HL-60 (cell line): Measurements from ENCODE around the gene SLCO1A2.

Source experiments
- DNase-seq, 2 experiments: peaks; one replicate each; pipeline ENCODE4 v3.0.0-alpha.2; 2010 to 2020; ENCODE audit warnings: low read depth in 1 of 2, low spot score in 1 of 2
- H3K27ac ChIP-seq: fragments of 250-450 bp; sonication (Bioruptor Pico); replicated peaks from 2 replicates; pipeline ENCODE4 v1.5.1; 2020; ENCODE audit warnings: mild to moderate bottlenecking, moderate library complexity
- H3K27me3 ChIP-seq: fragments of 250-450 bp; sonication (Bioruptor Pico); 2 replicates; pipeline ENCODE4 v1.5.1; 2021; ENCODE audit warnings: mild to moderate bottlenecking, moderate library complexity; ENCODE audit not compliant: insufficient read depth, poor library complexity, severe bottlenecking
- H3K4me3 ChIP-seq: replicated peaks from 2 replicates; pipeline ENCODE4 v1.5.1; 2011; ENCODE audit warnings: mild to moderate bottlenecking, control low read depth, low read length; ENCODE audit not compliant: insufficient read depth
- GABPA ChIP-seq: IDR thresholded peaks from 2 replicates; pipeline ENCODE4 v1.6.1; 2012; ENCODE audit warnings: low read depth
- POLR2AphosphoS5 ChIP-seq: IDR thresholded peaks from 2 replicates; pipeline ENCODE4 v1.6.1; 2012; ENCODE audit warnings: low read depth
- SPI1 ChIP-seq: IDR thresholded peaks from 2 replicates; pipeline ENCODE4 v1.6.1; 2012; ENCODE audit warnings: low read depth, mild to moderate bottlenecking, borderline replicate concordance
- TF ChIP-seq, protein P1 (sequence below): IDR thresholded peaks from 2 replicates; pipeline ENCODE4 v1.6.1; 2012; ENCODE audit warnings: low read depth; ENCODE audit not compliant: insufficient replicate concordance
- TF ChIP-seq, protein P2 (sequence below): IDR thresholded peaks from one replicate; pipeline ENCODE4 v1.5.1; 2011; ENCODE audit warnings: low read length, control low read depth, inconsistent platforms; ENCODE audit not compliant: insufficient read depth

SLCO1A2 gene

DNA sequence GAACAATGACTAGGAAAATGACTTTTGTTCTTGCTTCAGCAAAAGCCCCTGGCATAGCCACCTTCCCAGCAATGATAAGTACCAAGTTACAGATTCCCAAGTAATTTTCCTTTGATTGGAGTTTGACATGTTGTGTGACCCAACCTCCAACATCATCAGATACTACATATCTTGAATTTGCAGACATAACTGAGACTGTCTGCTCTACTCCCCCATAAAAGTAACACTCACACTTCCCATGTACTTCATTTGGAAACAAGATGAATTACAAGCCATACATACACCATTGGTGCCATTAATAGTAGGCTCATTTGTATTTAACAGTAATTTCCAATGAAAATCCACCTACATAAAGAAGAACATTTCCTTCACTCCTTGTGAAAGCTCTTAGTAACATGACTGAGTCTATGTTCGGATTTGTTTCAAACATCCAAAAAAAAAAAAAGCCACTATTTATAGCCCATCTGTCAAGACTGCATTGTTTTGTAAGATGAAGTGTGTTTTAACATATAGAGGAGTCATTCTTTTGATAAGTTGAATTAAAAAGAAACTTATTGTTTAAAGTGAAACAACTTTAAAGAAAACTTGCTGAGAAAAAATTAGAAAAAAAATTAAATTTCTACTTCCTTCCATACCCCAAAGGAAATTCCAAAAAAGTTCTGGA is 12.0 kb upstream of the SLCO1A2 start:
- TF ChIP-seq POLR2AphosphoS5 (no peak), SPI1 (no peak)
- TF ChIP-seq, protein P1, sequence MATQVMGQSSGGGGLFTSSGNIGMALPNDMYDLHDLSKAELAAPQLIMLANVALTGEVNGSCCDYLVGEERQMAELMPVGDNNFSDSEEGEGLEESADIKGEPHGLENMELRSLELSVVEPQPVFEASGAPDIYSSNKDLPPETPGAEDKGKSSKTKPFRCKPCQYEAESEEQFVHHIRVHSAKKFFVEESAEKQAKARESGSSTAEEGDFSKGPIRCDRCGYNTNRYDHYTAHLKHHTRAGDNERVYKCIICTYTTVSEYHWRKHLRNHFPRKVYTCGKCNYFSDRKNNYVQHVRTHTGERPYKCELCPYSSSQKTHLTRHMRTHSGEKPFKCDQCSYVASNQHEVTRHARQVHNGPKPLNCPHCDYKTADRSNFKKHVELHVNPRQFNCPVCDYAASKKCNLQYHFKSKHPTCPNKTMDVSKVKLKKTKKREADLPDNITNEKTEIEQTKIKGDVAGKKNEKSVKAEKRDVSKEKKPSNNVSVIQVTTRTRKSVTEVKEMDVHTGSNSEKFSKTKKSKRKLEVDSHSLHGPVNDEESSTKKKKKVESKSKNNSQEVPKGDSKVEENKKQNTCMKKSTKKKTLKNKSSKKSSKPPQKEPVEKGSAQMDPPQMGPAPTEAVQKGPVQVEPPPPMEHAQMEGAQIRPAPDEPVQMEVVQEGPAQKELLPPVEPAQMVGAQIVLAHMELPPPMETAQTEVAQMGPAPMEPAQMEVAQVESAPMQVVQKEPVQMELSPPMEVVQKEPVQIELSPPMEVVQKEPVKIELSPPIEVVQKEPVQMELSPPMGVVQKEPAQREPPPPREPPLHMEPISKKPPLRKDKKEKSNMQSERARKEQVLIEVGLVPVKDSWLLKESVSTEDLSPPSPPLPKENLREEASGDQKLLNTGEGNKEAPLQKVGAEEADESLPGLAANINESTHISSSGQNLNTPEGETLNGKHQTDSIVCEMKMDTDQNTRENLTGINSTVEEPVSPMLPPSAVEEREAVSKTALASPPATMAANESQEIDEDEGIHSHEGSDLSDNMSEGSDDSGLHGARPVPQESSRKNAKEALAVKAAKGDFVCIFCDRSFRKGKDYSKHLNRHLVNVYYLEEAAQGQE = no peak
- no peaks in the 10 kb centered on the region for H3K27me3 ChIP-seq
- no peak overlapping the region for H3K27ac ChIP-seq
- no peak overlapping the region for H3K4me3 ChIP-seq
- DNase-seq = no peak

DNA sequence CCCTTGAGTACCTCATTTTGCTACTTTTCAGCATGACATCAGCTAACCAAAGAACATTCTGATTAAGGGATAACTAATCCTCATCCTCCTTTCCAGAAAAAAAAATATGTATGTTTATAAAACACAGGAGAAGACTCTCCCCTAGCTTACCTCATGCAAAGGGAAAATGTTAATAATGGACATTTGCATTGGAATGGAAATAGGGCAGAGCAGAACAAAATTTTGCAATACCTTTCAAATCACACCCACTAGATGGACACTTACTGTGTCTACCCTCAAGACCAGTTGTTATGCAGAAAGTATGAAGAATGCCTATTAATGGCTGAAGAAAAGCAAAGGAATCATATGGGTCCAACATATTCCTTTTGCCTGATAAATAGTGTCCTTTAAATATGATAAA is 8.9 kb upstream of the SLCO1A2 start:
- DNase-seq = no peak
- no peaks in the 10 kb centered on the region for H3K27me3 ChIP-seq
- no peak overlapping the region for H3K27ac ChIP-seq
- H3K4me3 ChIP-seq = no peak overlapping the region
- TF ChIP-seq, protein P2, sequence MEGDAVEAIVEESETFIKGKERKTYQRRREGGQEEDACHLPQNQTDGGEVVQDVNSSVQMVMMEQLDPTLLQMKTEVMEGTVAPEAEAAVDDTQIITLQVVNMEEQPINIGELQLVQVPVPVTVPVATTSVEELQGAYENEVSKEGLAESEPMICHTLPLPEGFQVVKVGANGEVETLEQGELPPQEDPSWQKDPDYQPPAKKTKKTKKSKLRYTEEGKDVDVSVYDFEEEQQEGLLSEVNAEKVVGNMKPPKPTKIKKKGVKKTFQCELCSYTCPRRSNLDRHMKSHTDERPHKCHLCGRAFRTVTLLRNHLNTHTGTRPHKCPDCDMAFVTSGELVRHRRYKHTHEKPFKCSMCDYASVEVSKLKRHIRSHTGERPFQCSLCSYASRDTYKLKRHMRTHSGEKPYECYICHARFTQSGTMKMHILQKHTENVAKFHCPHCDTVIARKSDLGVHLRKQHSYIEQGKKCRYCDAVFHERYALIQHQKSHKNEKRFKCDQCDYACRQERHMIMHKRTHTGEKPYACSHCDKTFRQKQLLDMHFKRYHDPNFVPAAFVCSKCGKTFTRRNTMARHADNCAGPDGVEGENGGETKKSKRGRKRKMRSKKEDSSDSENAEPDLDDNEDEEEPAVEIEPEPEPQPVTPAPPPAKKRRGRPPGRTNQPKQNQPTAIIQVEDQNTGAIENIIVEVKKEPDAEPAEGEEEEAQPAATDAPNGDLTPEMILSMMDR = no peak
- no peak for TF ChIP-seq GABPA
- TF ChIP-seq POLR2AphosphoS5 = no peak
- TF ChIP-seq SPI1 = no peak
- TF ChIP-seq, protein P1 = no peak

DNA sequence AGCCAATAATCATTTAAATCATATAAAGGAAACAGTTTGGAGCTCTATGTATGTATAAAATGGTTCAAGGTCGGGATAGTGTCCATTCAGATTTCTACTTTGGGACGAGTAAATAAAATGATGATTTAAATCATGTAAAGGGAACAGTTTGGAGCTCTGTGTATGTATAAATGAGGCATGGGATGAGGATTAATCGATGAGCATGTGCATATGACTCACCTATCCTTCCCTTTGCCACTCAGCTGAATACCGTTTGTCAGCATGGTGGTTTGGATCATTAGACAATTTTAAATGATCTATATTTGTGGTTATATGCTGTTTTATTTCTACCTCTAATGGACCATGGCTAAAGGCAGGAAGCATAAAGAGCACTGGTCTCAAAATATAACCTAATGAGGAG is 7.1 kb upstream of the SLCO1A2 start:
- Histone ChIP-seq H3K27ac (no peak overlapping the region), H3K4me3 (no peak overlapping the region), H3K27me3 (no peaks in the 10 kb centered on the region)
- TF ChIP-seq, protein P2 = no peak
- TF ChIP-seq, protein P1 = no peak
- TF ChIP-seq SPI1 (no peak), GABPA (no peak), POLR2AphosphoS5 (no peak)
- DNase-seq = no peak
